HepG2 (cell line): ENCODE results near the gene EFS. TPM values are rescaled to one million over a fixed set of nuclear protein-coding genes. Genes with fewer than 3 reads are reported as not detected.

Experiments used
- ATAC-seq: fragments of 200-7000 bp; cut with Tn5 transposase; 3 replicates; pipeline ENCODE4 v1.9.1; 2020; ENCODE audit warnings: mild to moderate bottlenecking, moderate library complexity
- BruUV-seq: library from RNA; stranded (reverse); fragments of 400-500 nt; replicated peaks from 2 replicates; lab custom pipeline; 2021; lab: Mats Ljungman, UMichigan
- CTCF ChIA-PET: fragments of 300-600 bp; formaldehyde crosslinking; extraction: SDS; loops from one replicate; lab custom pipeline; 2021; ENCODE audit warnings: low total read pairs, inconsistent platforms, low intra/inter-chr PET ratio; lab: Yijun Ruan, JAX
- POLR2A ChIA-PET: fragments of 350-600 bp; sonication (Branson Sonifier 250); formaldehyde crosslinking; loops from one replicate; lab custom pipeline; 2020; ENCODE audit warnings: antibody characterized with exemption, inconsistent platforms; lab: Yijun Ruan, JAX
- DNase-seq: peaks from one replicate; pipeline ENCODE4 v3.0.0-alpha.2; 2015; ENCODE audit warnings: low spot score
- FAIRE-seq: peaks from 3 replicates; lab custom pipeline; 2011; peaks lifted over from hg19 to GRCh38; lab: Jason Lieb, UNC
- H2AFZ ChIP-seq: one replicate; pipeline ENCODE4 v1.6.1; 2011; ENCODE audit warnings: low read length, inconsistent platforms
- H3K27ac ChIP-seq: fragments of 300-600 bp; 3 replicates; pipeline ENCODE4 v1.8.0; 2011; ENCODE audit warnings: mixed run types, mild to moderate bottlenecking, mixed read lengths, low read length, inconsistent platforms; ENCODE audit not compliant: insufficient read depth; ENCODE audit errors: extremely low read length
- H3K27me3 ChIP-seq, 2 experiments: fragments of 200-600 bp in 1 of 2; 2 replicates in 1 of 2; 3 replicates in 1 of 2; pipeline versions ENCODE4 v1.6.0 to v1.8.0; 2011; ENCODE audit warnings: low read length in 2 of 2, mild to moderate bottlenecking in 2 of 2, moderate library complexity in 2 of 2, inconsistent platforms in 1 of 2; ENCODE audit not compliant: insufficient read depth in 2 of 2, control insufficient read depth in 1 of 2
- H3K36me3 ChIP-seq, 2 experiments: fragments of 200-600 bp in 1 of 2; replicated peaks in 1 of 2; 2 replicates in 1 of 2; 3 replicates in 1 of 2; pipeline versions ENCODE4 v1.5.1 to v1.8.0; 2011; ENCODE audit warnings: low read length in 2 of 2, inconsistent platforms in 1 of 2; ENCODE audit not compliant: insufficient read depth in 2 of 2, control insufficient read depth in 1 of 2
- H3K4me1 ChIP-seq: 2 replicates; pipeline ENCODE4 v1.5.1; 2012; ENCODE audit warnings: low read length, inconsistent platforms; ENCODE audit not compliant: insufficient read depth
- H3K4me2 ChIP-seq: 2 replicates; pipeline ENCODE4 v1.6.0; 2011; ENCODE audit warnings: low read depth, low read length, inconsistent platforms
- H3K4me3 ChIP-seq, 3 experiments: fragments of 200-600 bp in 1 of 3; sonication (generic), shearing (Covaris generic) in 1 of 3; replicated peaks in 1 of 3; 2 replicates each; pipeline ENCODE4 v1.5.1; 2011 to 2016; ENCODE audit warnings: low read length in 3 of 3, inconsistent platforms in 2 of 3, low read depth in 2 of 3, mild to moderate bottlenecking in 2 of 3, control low read depth in 1 of 3, mixed read lengths in 1 of 3; ENCODE audit not compliant: insufficient read depth in 1 of 3
- H3K79me2 ChIP-seq: one replicate; pipeline ENCODE4 v1.6.1; 2011; ENCODE audit warnings: low read length, inconsistent platforms; ENCODE audit not compliant: insufficient read depth
- H3K9ac ChIP-seq: 2 replicates; pipeline ENCODE4 v1.6.0; 2011; ENCODE audit warnings: mild to moderate bottlenecking, low read depth, low read length, inconsistent platforms; ENCODE audit not compliant: insufficient read depth
- H3K9me3 ChIP-seq: 2 replicates; pipeline ENCODE4 v1.5.1; 2012; ENCODE audit warnings: mild to moderate bottlenecking, low read length
- H4K20me1 ChIP-seq: 2 replicates; pipeline ENCODE4 v1.6.0; 2011; ENCODE audit warnings: inconsistent platforms, mild to moderate bottlenecking, low read length, moderate library complexity; ENCODE audit not compliant: insufficient read depth
- ADNP ChIP-seq: sonication (generic); formaldehyde crosslinking; IDR thresholded peaks from 2 replicates; pipeline ENCODE4 v1.4.0; 2020; ENCODE audit warnings: missing genetic modification reagents
- GATAD1 ChIP-seq: IDR thresholded peaks from 2 replicates; pipeline ENCODE4 v1.6.1; 2016; ENCODE audit warnings: missing genetic modification reagents, missing compliant biosample characterization
- MAFF ChIP-seq: IDR thresholded peaks from 2 replicates; pipeline ENCODE4 v1.6.1; 2011; ENCODE audit warnings: low read depth, low read length, improper control_type of control experiment
- NCOA1 ChIP-seq: sonication (generic); formaldehyde crosslinking; IDR thresholded peaks from 2 replicates; pipeline ENCODE4 v1.9.0; 2021; ENCODE audit warnings: missing genetic modification reagents
- NCOR1 ChIP-seq: fragments of 200-600 bp; sonication (generic); IDR thresholded peaks from 2 replicates; pipeline ENCODE4 v1.7.0; 2017; ENCODE audit warnings: antibody characterized with exemption, low read length, borderline replicate concordance
- PHF8 ChIP-seq: sonication (generic); formaldehyde crosslinking; IDR thresholded peaks from 2 replicates; pipeline ENCODE4 v1.5.0; 2020; ENCODE audit warnings: missing genetic modification reagents
- PPARG ChIP-seq: conservative IDR thresholded peaks from 2 replicates; pipeline ENCODE4 v1.6.1; 2016; ENCODE audit warnings: missing biosample characterization, missing genetic modification reagents
- RBM22 ChIP-seq: fragments of 200-400 bp; formaldehyde crosslinking; optimal IDR thresholded peaks from 2 replicates; pipeline ENCODE3; 2017; ENCODE audit warnings: mild to moderate bottlenecking, low read length, moderate library complexity
- TCF7 ChIP-seq: sonication (generic); IDR thresholded peaks from 2 replicates; pipeline ENCODE4 v1.6.1; 2016; ENCODE audit warnings: antibody characterized with exemption, low read depth
- TGIF2 ChIP-seq: IDR thresholded peaks from 2 replicates; pipeline ENCODE4 v1.6.1; 2016; ENCODE audit warnings: control low read depth, missing compliant biosample characterization
- ZBTB38 ChIP-seq: sonication (generic); formaldehyde crosslinking; IDR thresholded peaks from 2 replicates; pipeline ENCODE4 v1.5.1; 2020; ENCODE audit warnings: mild to moderate bottlenecking, missing genetic modification reagents
- ZNF10 ChIP-seq: sonication (generic); formaldehyde crosslinking; IDR thresholded peaks from 2 replicates; pipeline ENCODE4 v1.4.0; 2020; ENCODE audit warnings: mild to moderate bottlenecking, low read depth, missing genetic modification reagents, borderline replicate concordance
- ZNF331 ChIP-seq: sonication (generic); formaldehyde crosslinking; IDR thresholded peaks from 2 replicates; pipeline ENCODE4 v1.4.0; 2020; ENCODE audit warnings: missing genetic modification reagents
- ZNF383 ChIP-seq: sonication (generic); formaldehyde crosslinking; IDR thresholded peaks from 2 replicates; pipeline ENCODE4 v1.4.0; 2020; ENCODE audit warnings: missing genetic modification reagents, mild to moderate bottlenecking, borderline replicate concordance
- ZNF451 ChIP-seq: sonication (generic); formaldehyde crosslinking; IDR thresholded peaks from 2 replicates; pipeline ENCODE4 v1.5.0; 2020; ENCODE audit warnings: mild to moderate bottlenecking, missing genetic modification reagents
- ZNF558 ChIP-seq: sonication (generic); formaldehyde crosslinking; IDR thresholded peaks from 2 replicates; pipeline ENCODE4 v1.9.0; 2022; ENCODE audit warnings: mild to moderate bottlenecking, missing genetic modification reagents, borderline replicate concordance
- WGBS: methylation state at CpG from one replicate; pipeline ENCODE4 v1.1.6; 2017; ENCODE audit warnings: low lambda C conversion rate; 5-methylcytosine and 5-hydroxymethylcytosine counted together
- in situ Hi-C: cut with HindIII; loops from 2 replicates; pipeline ENCODE4 v1.10.0; 2017; ENCODE audit warnings: low pct_unique_long_range_greater_than_20kb; ENCODE audit not compliant: extremely low pct_ligation_motif_present
- intact Hi-C: fragments of 100-400 bp; cut with micrococcal nuclease; formaldehyde crosslinking; loops from one replicate; pipeline ENCODE4 v1.10.0; 2022; ENCODE audit not compliant: unreplicated experiment
- polyA plus RNA-seq, 8 experiments: library from polyadenylated mRNA; depleted of rRNA in 3 of 8; stranded (reverse) in 7 of 8; unstranded in 1 of 8; fragments of >200 nt; fragmentation: Illumina TruSeq in 4 of 8; extraction: Trizol in 4 of 8; gene quantifications; 2 replicates each; pipeline versions ENCODE4 v1.2.1 to v1.2.3, GENCODE V29; 2011 to 2016; ENCODE audit warnings: low read depth in 4 of 8, missing spikeins in 1 of 8, mixed read lengths in 1 of 8; ENCODE audit not compliant: insufficient read depth in 1 of 8
- total RNA-seq, 5 experiments: library from RNA; depleted of rRNA; stranded (reverse); fragments of >200 nt; fragmentation: Illumina TruSeq; extraction: Trizol; gene quantifications; 2 replicates each; pipeline ENCODE4 v1.2.3, GENCODE V29; 2016; ENCODE audit warnings: low read depth in 1 of 5
- TF ChIP-seq, protein P1 (sequence below): sonication (generic); formaldehyde crosslinking; IDR thresholded peaks from 2 replicates; pipeline ENCODE4 v1.9.0; 2021; ENCODE audit warnings: missing genetic modification reagents, borderline replicate concordance
- TF ChIP-seq, protein P2 (sequence below): IDR thresholded peaks from 2 replicates; pipeline ENCODE4 v1.6.1; 2016; ENCODE audit warnings: control low read depth
- TF ChIP-seq, protein P3 (sequence below): sonication (generic); formaldehyde crosslinking; IDR thresholded peaks from 2 replicates; pipeline ENCODE4 v1.5.0; 2020; ENCODE audit warnings: missing genetic modification reagents, mild to moderate bottlenecking, borderline replicate concordance
- TF ChIP-seq, protein P4 (sequence below): IDR thresholded peaks from 2 replicates; pipeline ENCODE4 v1.6.1; 2016; ENCODE audit warnings: low read depth, borderline replicate concordance

EFS gene
- total and polyA plus RNA-seq, 2 of the 13 experiments (the other 11 are each of a cell fraction or from before 2014, with no cell fraction given) = not detected

DNA sequence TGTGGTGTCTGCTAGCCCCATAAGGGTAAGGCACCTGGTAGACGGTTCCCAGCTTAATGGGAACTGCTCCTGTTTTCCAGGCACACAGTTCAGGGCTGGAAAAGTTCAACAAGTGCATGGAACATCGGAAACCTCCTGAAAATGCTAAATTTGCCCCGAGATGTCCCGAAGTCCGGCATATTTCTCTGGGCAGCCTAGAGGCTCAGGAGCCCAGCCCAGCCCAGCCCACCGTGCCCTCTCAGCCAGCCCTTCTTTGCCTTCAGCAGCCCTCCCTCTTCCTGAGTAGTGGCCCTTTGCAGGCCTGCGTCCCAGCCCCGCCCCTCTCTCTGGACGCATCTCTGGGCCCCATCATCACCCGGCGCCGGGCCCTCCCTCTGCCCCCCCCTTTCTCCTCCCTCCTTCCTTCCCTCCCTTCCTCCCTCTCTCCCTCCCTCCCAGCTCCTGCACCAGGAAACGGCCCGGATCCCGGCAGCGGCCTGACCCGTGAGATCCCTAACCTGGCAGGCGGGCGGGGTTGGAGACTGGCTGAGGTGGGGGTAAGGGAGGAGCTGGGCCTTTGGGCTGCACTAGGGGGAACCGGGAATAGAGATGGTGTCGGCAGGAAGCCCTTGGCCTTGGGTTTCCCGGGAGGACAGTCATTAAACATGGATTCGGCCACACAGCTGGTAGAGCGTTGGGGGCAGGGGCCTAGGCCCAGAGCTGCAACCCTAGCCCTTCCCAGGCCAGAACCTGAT lies 58.4 kb downstream of the EFS start, which contains the start of gene BCL2L2:
Gene BCL2L2 (plus strand): TSS at position 422 of the 734 bp plus-strand sequence. CDS start 935 bp downstream, outside the sequence.
- 1% methylated on average over 24 of the region's 24 CpGs for WGBS
- no peaks in the 10 kb centered on the region for H3K9me3 ChIP-seq
- intact Hi-C loops = loop anchor here (1.0 to 10.0 kb wide), 4 partner anchors 15 to 988 kb away; partner anchors contain the start of genes AJUBA, DCAF11, DHRS1 and NOP9
- peak within 1 kb of the TSS; percentile 99 for H3K9ac ChIP-seq
- ATAC-seq (peak; percentile 76), FAIRE-seq (peak; percentile 83), DNase-seq (peak; percentile 98)
- ChIA-PET POLR2A (interaction anchor here (0.6 to 18.7 kb wide), 39 partner anchors 12 to 1530 kb away, joined by 3 to 1053 read pairs (median 4); partner anchors contain the start of genes ACIN1, C14orf119, CBLN3 and CHMP4A), CTCF (interaction anchor here (1.3 kb wide), 1 partner anchor 15 kb away, joined by 4 read pairs; the partner anchor contains the start of gene PABPN1)
- peaks cover 27 to 35% of the 10 kb centered on the region in 2 experiments for H3K36me3 ChIP-seq
- H3K4me1 ChIP-seq = peaks cover 60% of the 10 kb centered on the region
- in situ Hi-C loops = loop anchor here (25.0 kb wide), 1 partner anchor 831 kb away; the partner anchor contains the start of genes EMC9, FITM1, PSME1 and PSME2
- peak within 1 kb of the TSS; percentile 95 to 99 (median 96) for H3K4me3 ChIP-seq
- peaks cover 34% of the 10 kb centered on the region for H3K79me2 ChIP-seq
- no peaks in the 10 kb centered on the region; a peak in 1 of 5 replicates for H3K27me3 ChIP-seq
- peak within 1 kb of the TSS; percentile 96 for H3K4me2 ChIP-seq
- BruUV-seq = no TSS peak
- H4K20me1 ChIP-seq = no peaks in the 10 kb centered on the region
- H2AFZ ChIP-seq = peak within 1 kb of the TSS; percentile 90
- peak within 1 kb of the TSS; percentile 87 for H3K27ac ChIP-seq
- TF ChIP-seq PPARG (CRISPR knock-in tag) (peak; percentile 95), ADNP (no peak), RBM22 (peak; percentile 87), GATAD1 (peak; percentile 96), ZNF331 (CRISPR knock-in tag) (peak; percentile 86), NCOA1 (CRISPR knock-in tag) (no peak), ZNF451 (CRISPR knock-in tag) (no peak; the same call in none of the 2 replicates), NCOR1 (peak; percentile 81; the same call in 1 of the 2 replicates), ZBTB38 (CRISPR knock-in tag) (peak; percentile 95), PHF8 (CRISPR knock-in tag) (peak; percentile 99), ZNF383 (no peak), ZNF10 (no peak; the same call in 1 of the 2 replicates), ZNF558 (no peak), MAFF (no peak), TCF7 (no peak), TGIF2 (CRISPR knock-in tag) (peak; percentile 56; the same call in 1 of the 2 replicates)
- TF ChIP-seq, protein P1, sequence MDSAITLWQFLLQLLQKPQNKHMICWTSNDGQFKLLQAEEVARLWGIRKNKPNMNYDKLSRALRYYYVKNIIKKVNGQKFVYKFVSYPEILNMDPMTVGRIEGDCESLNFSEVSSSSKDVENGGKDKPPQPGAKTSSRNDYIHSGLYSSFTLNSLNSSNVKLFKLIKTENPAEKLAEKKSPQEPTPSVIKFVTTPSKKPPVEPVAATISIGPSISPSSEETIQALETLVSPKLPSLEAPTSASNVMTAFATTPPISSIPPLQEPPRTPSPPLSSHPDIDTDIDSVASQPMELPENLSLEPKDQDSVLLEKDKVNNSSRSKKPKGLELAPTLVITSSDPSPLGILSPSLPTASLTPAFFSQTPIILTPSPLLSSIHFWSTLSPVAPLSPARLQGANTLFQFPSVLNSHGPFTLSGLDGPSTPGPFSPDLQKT (CRISPR knock-in tag) = no peak
- TF ChIP-seq, protein P2, sequence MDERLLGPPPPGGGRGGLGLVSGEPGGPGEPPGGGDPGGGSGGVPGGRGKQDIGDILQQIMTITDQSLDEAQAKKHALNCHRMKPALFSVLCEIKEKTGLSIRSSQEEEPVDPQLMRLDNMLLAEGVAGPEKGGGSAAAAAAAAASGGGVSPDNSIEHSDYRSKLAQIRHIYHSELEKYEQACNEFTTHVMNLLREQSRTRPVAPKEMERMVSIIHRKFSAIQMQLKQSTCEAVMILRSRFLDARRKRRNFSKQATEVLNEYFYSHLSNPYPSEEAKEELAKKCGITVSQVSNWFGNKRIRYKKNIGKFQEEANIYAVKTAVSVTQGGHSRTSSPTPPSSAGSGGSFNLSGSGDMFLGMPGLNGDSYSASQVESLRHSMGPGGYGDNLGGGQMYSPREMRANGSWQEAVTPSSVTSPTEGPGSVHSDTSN (CRISPR knock-in tag) = peak; percentile 50; the same call in 1 of the 2 replicates
- TF ChIP-seq, protein P3, sequence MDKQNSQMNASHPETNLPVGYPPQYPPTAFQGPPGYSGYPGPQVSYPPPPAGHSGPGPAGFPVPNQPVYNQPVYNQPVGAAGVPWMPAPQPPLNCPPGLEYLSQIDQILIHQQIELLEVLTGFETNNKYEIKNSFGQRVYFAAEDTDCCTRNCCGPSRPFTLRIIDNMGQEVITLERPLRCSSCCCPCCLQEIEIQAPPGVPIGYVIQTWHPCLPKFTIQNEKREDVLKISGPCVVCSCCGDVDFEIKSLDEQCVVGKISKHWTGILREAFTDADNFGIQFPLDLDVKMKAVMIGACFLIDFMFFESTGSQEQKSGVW (CRISPR knock-in tag) = no peak
- TF ChIP-seq, protein P4, sequence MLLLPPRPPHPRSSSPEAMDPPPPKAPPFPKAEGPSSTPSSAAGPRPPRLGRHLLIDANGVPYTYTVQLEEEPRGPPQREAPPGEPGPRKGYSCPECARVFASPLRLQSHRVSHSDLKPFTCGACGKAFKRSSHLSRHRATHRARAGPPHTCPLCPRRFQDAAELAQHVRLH (CRISPR knock-in tag) = peak; percentile 92
